K562 (cell line): ENCODE data around the gene CLEC17A. TPM values are rescaled to one million over a fixed set of nuclear protein-coding genes. Genes with fewer than 3 reads are reported as not detected.

Experiments used
- BCOR ChIP-seq: fragments of 450-650 bp; IDR thresholded peaks from 2 replicates; pipeline ENCODE4 v1.6.1; 2016
- BHLHE40 ChIP-seq: IDR thresholded peaks from 2 replicates; pipeline ENCODE4 v1.6.1; 2011; ENCODE audit warnings: low read length, improper control_type of control experiment
- CBX5 ChIP-seq: IDR thresholded peaks from 2 replicates; pipeline ENCODE4 v1.6.1; 2014; ENCODE audit warnings: low read depth, borderline replicate concordance
- ESRRB ChIP-seq: fragments of 250-450 bp; sonication (Bioruptor Pico); IDR thresholded peaks from 2 replicates; pipeline ENCODE4 v1.5.0; 2020; ENCODE audit warnings: mild to moderate bottlenecking, moderate library complexity, borderline replicate concordance
- KAT2B ChIP-seq: IDR thresholded peaks from one replicate; pipeline ENCODE4 v1.6.1; 2012; ENCODE audit warnings: low read depth, mild to moderate bottlenecking, control low read depth, inconsistent platforms, low read length, moderate library complexity
- KLF1 ChIP-seq: fragments of 450-650 bp; IDR thresholded peaks from 2 replicates; pipeline ENCODE4 v1.6.1; 2016; ENCODE audit warnings: missing genetic modification characterization, missing compliant biosample characterization
- MCM2 ChIP-seq: fragments of 450-650 bp; IDR thresholded peaks from 2 replicates; pipeline ENCODE4 v1.6.1; 2017; ENCODE audit warnings: low read depth, mild to moderate bottlenecking
- NCOA4 ChIP-seq: fragments of 450-650 bp; IDR thresholded peaks from 2 replicates; pipeline ENCODE4 v1.6.1; 2018; ENCODE audit warnings: mild to moderate bottlenecking; ENCODE audit not compliant: partially characterized antibody
- RBM34 ChIP-seq: fragments of 200-400 bp; formaldehyde crosslinking; IDR thresholded peaks from 2 replicates; pipeline ENCODE4 v1.6.1; 2018; ENCODE audit warnings: low read length, borderline replicate concordance; ENCODE audit not compliant: insufficient read depth
- RCOR1 ChIP-seq, 2 experiments: IDR thresholded peaks; 2 replicates each; pipeline ENCODE4 v1.6.1; 2012; ENCODE audit warnings: low read depth in 2 of 2, low read length in 2 of 2, borderline replicate concordance in 1 of 2, improper control_type of control experiment in 1 of 2
- SMAD1 ChIP-seq: fragments of 150-350 bp; IDR thresholded peaks from 2 replicates; pipeline ENCODE4 v1.6.1; 2014; ENCODE audit warnings: low read length, low read depth; ENCODE audit not compliant: partially characterized antibody
- SMARCA5 ChIP-seq: fragments of 450-650 bp; IDR thresholded peaks from 2 replicates; pipeline ENCODE4 v1.6.1; 2016
- TAL1 ChIP-seq: fragments of 450-650 bp; IDR thresholded peaks from 2 replicates; pipeline ENCODE4 v1.6.1; 2016; ENCODE audit warnings: mild to moderate bottlenecking
- TEAD2 ChIP-seq: fragments of 450-650 bp; IDR thresholded peaks from 2 replicates; pipeline ENCODE4 v1.6.1; 2016; ENCODE audit warnings: missing genetic modification characterization, control low read depth, missing compliant biosample characterization
- U2AF1 ChIP-seq: fragments of 200-400 bp; formaldehyde crosslinking; optimal IDR thresholded peaks from 2 replicates; pipeline ENCODE3; 2017; ENCODE audit warnings: mild to moderate bottlenecking, low read depth, low read length, moderate library complexity
- ZC3H8 ChIP-seq: fragments of 450-650 bp; IDR thresholded peaks from 2 replicates; pipeline ENCODE4 v1.6.1; 2017
- ZFP1 ChIP-seq: fragments of 450-650 bp; formaldehyde crosslinking; IDR thresholded peaks from 2 replicates; pipeline ENCODE4 v1.4.0; 2020; ENCODE audit warnings: mild to moderate bottlenecking, mixed read lengths
- ZKSCAN3 ChIP-seq: fragments of 250-450 bp; sonication (Bioruptor Pico); IDR thresholded peaks from 2 replicates; pipeline ENCODE4 v1.4.0; 2020
- polyA plus RNA-seq, 8 experiments: library from polyadenylated mRNA; depleted of rRNA in 4 of 8; stranded (reverse) in 5 of 8; unstranded in 3 of 8; fragments of >200 nt; fragmentation: Nextera tagmentation in 2 of 8; fragmentation: Illumina TruSeq in 1 of 8; extraction: Ambion mirVana in 2 of 8; extraction: Trizol in 1 of 8; gene quantifications; 2 replicates each; pipeline versions ENCODE4 v1.2.1 to v1.2.3, GENCODE V29; 2011 to 2014; ENCODE audit warnings: inconsistent platforms in 1 of 8, missing spikeins in 1 of 8
- total RNA-seq, 7 experiments: library from RNA; depleted of rRNA in 6 of 7; stranded (reverse); fragments of >200 nt in 6 of 7; fragmentation: Illumina TruSeq in 2 of 7; extraction: Trizol in 2 of 7; gene quantifications; 2 replicates each; pipeline versions ENCODE4 v1.2.1 to v1.2.3, GENCODE V29; 2011 to 2021; ENCODE audit warnings: low replicate concordance in 1 of 7
- TF ChIP-seq, protein P1 (sequence below): fragments of 450-650 bp; IDR thresholded peaks from 2 replicates; pipeline ENCODE4 v1.6.1; 2016; ENCODE audit warnings: mild to moderate bottlenecking, moderate library complexity

The CLEC17A gene
- total and polyA plus RNA-seq, 9 of the 15 experiments (the other 6 are each of a cell fraction or from before 2014, with no cell fraction given) = 0.03 TPM; not detected in 8

- TF ChIP-seq U2AF1 = no peak
- TF ChIP-seq SMARCA5 = no peak
- no peak for TF ChIP-seq KLF1
- 0 out of 2 replicates have a peak, but pooled peaks have one; percentile 43 for TF ChIP-seq CBX5
- TF ChIP-seq, protein P1, sequence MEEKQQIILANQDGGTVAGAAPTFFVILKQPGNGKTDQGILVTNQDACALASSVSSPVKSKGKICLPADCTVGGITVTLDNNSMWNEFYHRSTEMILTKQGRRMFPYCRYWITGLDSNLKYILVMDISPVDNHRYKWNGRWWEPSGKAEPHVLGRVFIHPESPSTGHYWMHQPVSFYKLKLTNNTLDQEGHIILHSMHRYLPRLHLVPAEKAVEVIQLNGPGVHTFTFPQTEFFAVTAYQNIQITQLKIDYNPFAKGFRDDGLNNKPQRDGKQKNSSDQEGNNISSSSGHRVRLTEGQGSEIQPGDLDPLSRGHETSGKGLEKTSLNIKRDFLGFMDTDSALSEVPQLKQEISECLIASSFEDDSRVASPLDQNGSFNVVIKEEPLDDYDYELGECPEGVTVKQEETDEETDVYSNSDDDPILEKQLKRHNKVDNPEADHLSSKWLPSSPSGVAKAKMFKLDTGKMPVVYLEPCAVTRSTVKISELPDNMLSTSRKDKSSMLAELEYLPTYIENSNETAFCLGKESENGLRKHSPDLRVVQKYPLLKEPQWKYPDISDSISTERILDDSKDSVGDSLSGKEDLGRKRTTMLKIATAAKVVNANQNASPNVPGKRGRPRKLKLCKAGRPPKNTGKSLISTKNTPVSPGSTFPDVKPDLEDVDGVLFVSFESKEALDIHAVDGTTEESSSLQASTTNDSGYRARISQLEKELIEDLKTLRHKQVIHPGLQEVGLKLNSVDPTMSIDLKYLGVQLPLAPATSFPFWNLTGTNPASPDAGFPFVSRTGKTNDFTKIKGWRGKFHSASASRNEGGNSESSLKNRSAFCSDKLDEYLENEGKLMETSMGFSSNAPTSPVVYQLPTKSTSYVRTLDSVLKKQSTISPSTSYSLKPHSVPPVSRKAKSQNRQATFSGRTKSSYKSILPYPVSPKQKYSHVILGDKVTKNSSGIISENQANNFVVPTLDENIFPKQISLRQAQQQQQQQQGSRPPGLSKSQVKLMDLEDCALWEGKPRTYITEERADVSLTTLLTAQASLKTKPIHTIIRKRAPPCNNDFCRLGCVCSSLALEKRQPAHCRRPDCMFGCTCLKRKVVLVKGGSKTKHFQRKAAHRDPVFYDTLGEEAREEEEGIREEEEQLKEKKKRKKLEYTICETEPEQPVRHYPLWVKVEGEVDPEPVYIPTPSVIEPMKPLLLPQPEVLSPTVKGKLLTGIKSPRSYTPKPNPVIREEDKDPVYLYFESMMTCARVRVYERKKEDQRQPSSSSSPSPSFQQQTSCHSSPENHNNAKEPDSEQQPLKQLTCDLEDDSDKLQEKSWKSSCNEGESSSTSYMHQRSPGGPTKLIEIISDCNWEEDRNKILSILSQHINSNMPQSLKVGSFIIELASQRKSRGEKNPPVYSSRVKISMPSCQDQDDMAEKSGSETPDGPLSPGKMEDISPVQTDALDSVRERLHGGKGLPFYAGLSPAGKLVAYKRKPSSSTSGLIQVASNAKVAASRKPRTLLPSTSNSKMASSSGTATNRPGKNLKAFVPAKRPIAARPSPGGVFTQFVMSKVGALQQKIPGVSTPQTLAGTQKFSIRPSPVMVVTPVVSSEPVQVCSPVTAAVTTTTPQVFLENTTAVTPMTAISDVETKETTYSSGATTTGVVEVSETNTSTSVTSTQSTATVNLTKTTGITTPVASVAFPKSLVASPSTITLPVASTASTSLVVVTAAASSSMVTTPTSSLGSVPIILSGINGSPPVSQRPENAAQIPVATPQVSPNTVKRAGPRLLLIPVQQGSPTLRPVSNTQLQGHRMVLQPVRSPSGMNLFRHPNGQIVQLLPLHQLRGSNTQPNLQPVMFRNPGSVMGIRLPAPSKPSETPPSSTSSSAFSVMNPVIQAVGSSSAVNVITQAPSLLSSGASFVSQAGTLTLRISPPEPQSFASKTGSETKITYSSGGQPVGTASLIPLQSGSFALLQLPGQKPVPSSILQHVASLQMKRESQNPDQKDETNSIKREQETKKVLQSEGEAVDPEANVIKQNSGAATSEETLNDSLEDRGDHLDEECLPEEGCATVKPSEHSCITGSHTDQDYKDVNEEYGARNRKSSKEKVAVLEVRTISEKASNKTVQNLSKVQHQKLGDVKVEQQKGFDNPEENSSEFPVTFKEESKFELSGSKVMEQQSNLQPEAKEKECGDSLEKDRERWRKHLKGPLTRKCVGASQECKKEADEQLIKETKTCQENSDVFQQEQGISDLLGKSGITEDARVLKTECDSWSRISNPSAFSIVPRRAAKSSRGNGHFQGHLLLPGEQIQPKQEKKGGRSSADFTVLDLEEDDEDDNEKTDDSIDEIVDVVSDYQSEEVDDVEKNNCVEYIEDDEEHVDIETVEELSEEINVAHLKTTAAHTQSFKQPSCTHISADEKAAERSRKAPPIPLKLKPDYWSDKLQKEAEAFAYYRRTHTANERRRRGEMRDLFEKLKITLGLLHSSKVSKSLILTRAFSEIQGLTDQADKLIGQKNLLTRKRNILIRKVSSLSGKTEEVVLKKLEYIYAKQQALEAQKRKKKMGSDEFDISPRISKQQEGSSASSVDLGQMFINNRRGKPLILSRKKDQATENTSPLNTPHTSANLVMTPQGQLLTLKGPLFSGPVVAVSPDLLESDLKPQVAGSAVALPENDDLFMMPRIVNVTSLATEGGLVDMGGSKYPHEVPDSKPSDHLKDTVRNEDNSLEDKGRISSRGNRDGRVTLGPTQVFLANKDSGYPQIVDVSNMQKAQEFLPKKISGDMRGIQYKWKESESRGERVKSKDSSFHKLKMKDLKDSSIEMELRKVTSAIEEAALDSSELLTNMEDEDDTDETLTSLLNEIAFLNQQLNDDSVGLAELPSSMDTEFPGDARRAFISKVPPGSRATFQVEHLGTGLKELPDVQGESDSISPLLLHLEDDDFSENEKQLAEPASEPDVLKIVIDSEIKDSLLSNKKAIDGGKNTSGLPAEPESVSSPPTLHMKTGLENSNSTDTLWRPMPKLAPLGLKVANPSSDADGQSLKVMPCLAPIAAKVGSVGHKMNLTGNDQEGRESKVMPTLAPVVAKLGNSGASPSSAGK = no peak
- no peak for TF ChIP-seq ESRRB (CRISPR knock-in tag)
- TF ChIP-seq RBM34 = no peak
- no peak for TF ChIP-seq MCM2
- TF ChIP-seq KAT2B = no peak
- TF ChIP-seq RCOR1 (IDR thresholded peaks at IDR 0.05; ENCODE audit: borderline replicate concordance in 1 of 2, low read depth in 2 of 2, low read length in 2 of 2) = peak in 1 of 2 experiments; percentile 77; a peak in 1 of 4 replicates
- peak; percentile 73 for TF ChIP-seq BCOR
- TF ChIP-seq ZFP1 (CRISPR knock-in tag) = no peak
- TF ChIP-seq SMAD1 = no peak
- TF ChIP-seq TAL1 = peak; percentile 6; the same call in 1 of the 2 replicates
- no peak for TF ChIP-seq ZKSCAN3 (CRISPR knock-in tag)
- no peak for TF ChIP-seq TEAD2
- TF ChIP-seq ZC3H8 = 0 out of 2 replicates have a peak, but pooled peaks have one; percentile 62
- no peak for TF ChIP-seq NCOA4
- peak; percentile 44; the same call in 1 of the 2 replicates for TF ChIP-seq BHLHE40
Observed at GRCh38 chr19:14571695-14572490, 11.0 kb upstream of the CLEC17A start, which contains the start of gene NDUFB7 (continued).
